SK-N-SH treated with all-trans-retinoic acid at 6 μM for 48 hours (cell line): ENCODE results near the gene RPS15A.

ENCODE experiments used
- ARNTL ChIP-seq: fragments of 450-650 bp; formaldehyde crosslinking; IDR thresholded peaks from 2 replicates; pipeline ENCODE4 v1.5.0; 2020; ENCODE audit warnings: low read depth, mild to moderate bottlenecking, moderate library complexity, borderline replicate concordance
- CREB5 ChIP-seq: fragments of 250-450 bp; sonication (Bioruptor Pico); IDR thresholded peaks from 2 replicates; pipeline ENCODE4 v1.5.1; 2020; ENCODE audit warnings: low read depth, mild to moderate bottlenecking, moderate library complexity
- CSRNP3 ChIP-seq: fragments of 250-450 bp; sonication (Bioruptor Pico); IDR thresholded peaks from 2 replicates; pipeline ENCODE4 v1.5.1; 2021; ENCODE audit warnings: mild to moderate bottlenecking, moderate library complexity
- OSR1 ChIP-seq: fragments of 250-450 bp; sonication (Bioruptor Pico); IDR thresholded peaks from 2 replicates; pipeline ENCODE4 v1.8.0; 2022; ENCODE audit warnings: moderate library complexity, mild to moderate bottlenecking, inconsistent platforms
- PATZ1 ChIP-seq: fragments of 250-450 bp; sonication (Bioruptor Pico); IDR thresholded peaks from 2 replicates; pipeline ENCODE4 v1.8.0; 2020; ENCODE audit warnings: mild to moderate bottlenecking, moderate library complexity, borderline replicate concordance
- TSHZ2 ChIP-seq: fragments of 250-450 bp; sonication (Bioruptor Pico); IDR thresholded peaks from 2 replicates; pipeline ENCODE4 v1.5.0; 2020; ENCODE audit warnings: mild to moderate bottlenecking, moderate library complexity
- ZFP30 ChIP-seq: fragments of 450-650 bp; formaldehyde crosslinking; IDR thresholded peaks from 2 replicates; pipeline ENCODE4 v1.5.0; 2022; ENCODE audit warnings: mild to moderate bottlenecking, moderate library complexity
- ZNF565 ChIP-seq: fragments of 450-650 bp; formaldehyde crosslinking; conservative IDR thresholded peaks from 2 replicates; pipeline ENCODE4 v1.5.0; 2020; ENCODE audit warnings: low read depth, mild to moderate bottlenecking, moderate library complexity
- ZNF8 ChIP-seq: fragments of 450-650 bp; formaldehyde crosslinking; IDR thresholded peaks from 2 replicates; pipeline ENCODE4 v1.5.0; 2020; ENCODE audit warnings: mild to moderate bottlenecking, moderate library complexity

GRCh38 chr16:18797746-18798145 lies 7.6 kb upstream of the RPS15A start:
- TF ChIP-seq PATZ1 (no peak), ARNTL (CRISPR knock-in tag) (no peak), OSR1 (no peak), CSRNP3 (CRISPR knock-in tag) (no peak), ZFP30 (CRISPR knock-in tag) (no peak), CREB5 (no peak), TSHZ2 (CRISPR knock-in tag) (no peak), ZNF565 (no peak), ZNF8 (CRISPR knock-in tag) (no peak)
